Measurements from ENCODE around the gene CDKN1C. TPM values are rescaled to one million over a fixed set of nuclear protein-coding genes. Genes with fewer than 3 reads are reported as not detected.
A peak's percentile ranks its signal among the peaks of the same experiment; 100 is the strongest.

The CDKN1C gene
- total and polyA plus RNA-seq, 2 experiments from 2014 or later: 64.6 to 108 TPM

DNA sequence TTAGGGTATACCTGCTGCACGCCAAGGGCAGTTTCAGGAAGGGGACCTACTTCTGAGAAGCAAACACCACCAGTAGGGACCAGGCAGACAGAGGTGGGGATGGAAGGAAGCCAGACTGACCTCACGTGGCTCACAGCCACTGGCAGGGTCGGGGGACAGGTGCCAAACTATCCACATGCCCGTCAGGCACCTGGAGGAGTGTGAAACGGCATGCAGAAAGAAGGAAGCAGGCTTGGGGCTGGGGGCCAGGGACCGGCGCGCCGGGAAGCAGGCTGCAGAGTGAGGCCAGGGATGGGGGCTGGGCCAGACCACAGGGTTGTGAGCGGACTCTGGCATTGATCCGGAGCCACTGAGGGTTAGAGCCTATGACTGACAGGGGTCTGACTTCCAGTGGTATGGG lies 47.5 kb downstream of the CDKN1C start:
- Histone ChIP-seq H3K9me3 (ENCODE audit: low read depth) (no peaks in the 10 kb centered on the region), H3K27ac (peak overlapping the region; percentile 67), H3K36me3 (no peaks in the 10 kb centered on the region), H3K27me3 (no peaks in the 10 kb centered on the region), H3K4me3 (no peak overlapping the region), H3K4me1 (ENCODE audit: low read depth) (peaks cover 39% of the 10 kb centered on the region)
- TF ChIP-seq, protein P1, sequence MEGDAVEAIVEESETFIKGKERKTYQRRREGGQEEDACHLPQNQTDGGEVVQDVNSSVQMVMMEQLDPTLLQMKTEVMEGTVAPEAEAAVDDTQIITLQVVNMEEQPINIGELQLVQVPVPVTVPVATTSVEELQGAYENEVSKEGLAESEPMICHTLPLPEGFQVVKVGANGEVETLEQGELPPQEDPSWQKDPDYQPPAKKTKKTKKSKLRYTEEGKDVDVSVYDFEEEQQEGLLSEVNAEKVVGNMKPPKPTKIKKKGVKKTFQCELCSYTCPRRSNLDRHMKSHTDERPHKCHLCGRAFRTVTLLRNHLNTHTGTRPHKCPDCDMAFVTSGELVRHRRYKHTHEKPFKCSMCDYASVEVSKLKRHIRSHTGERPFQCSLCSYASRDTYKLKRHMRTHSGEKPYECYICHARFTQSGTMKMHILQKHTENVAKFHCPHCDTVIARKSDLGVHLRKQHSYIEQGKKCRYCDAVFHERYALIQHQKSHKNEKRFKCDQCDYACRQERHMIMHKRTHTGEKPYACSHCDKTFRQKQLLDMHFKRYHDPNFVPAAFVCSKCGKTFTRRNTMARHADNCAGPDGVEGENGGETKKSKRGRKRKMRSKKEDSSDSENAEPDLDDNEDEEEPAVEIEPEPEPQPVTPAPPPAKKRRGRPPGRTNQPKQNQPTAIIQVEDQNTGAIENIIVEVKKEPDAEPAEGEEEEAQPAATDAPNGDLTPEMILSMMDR (IDR thresholded peaks at IDR 0.05; ENCODE audit: low read depth, low read length): no peak
- no peak for DNase-seq (ENCODE audit: low read depth in 1 of 2, low spot score in 1 of 2)

DNA sequence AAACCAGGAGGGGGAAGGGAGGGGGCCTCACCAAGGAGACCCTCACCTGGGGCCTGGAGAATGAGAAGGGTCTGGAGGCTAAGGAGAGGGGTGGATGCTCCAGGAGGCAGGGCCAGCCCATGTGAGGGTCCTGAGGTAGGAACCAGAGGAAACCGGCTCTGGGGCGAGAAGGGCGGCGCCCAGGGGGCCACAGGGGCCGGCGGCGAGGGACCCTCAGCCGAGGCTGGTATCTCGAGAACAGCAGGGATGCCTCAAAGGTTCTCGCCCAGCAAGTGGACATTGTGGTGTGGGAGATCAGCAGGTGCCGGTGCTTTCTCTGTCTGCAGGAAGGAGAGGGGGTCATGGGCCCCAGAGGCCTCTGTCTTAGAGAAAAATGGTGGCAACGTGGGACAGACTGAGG lies 47.9 kb downstream of the CDKN1C start:
- Histone ChIP-seq H3K36me3 (no peaks in the 10 kb centered on the region), H3K27me3 (no peaks in the 10 kb centered on the region), H3K4me1 (ENCODE audit: low read depth) (peaks cover 39% of the 10 kb centered on the region), H3K4me3 (no peak overlapping the region), H3K27ac (peak overlapping the region; percentile 67), H3K9me3 (ENCODE audit: low read depth) (no peaks in the 10 kb centered on the region)
- DNase-seq (ENCODE audit: low read depth in 1 of 2, low spot score in 1 of 2): no peak
- TF ChIP-seq, protein P1 (IDR thresholded peaks at IDR 0.05; ENCODE audit: low read depth, low read length): no peak

DNA sequence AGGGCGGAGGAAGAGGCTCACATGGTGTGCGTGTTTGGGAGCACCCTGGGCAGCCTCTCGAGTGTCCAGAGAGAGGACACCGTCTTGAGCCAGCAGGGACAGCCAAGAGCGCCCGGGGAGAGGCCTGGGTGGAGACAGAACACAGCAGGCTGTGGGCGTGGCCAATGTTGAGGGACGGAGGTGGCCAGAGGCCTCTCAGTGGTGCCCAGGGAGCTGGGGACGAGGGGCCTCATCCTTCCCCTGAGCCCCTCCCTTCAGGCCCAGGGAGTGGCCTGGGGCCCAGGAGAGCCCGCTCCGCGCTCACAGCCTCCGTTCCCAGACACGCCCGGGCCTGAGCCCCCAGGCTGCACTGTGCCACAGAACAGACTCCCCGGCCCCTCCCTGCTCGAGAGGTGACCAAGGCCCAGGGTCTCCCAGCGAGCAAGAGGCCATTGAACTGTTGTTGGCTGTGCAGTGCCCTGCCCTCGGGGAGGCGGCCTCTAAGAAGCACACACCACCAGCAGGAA lies 48.4 kb downstream of the CDKN1C start:
- Histone ChIP-seq H3K27me3 (no peaks in the 10 kb centered on the region), H3K4me1 (ENCODE audit: low read depth) (peaks cover 39% of the 10 kb centered on the region), H3K36me3 (no peaks in the 10 kb centered on the region), H3K4me3 (no peak overlapping the region), H3K27ac (peak overlapping the region; percentile 67), H3K9me3 (ENCODE audit: low read depth) (no peaks in the 10 kb centered on the region)
- peak; percentile 42 to 97 for DNase-seq (ENCODE audit: low read depth in 1 of 2, low spot score in 1 of 2)
- TF ChIP-seq, protein P1 (IDR thresholded peaks at IDR 0.05; ENCODE audit: low read depth, low read length): no peak

DNA sequence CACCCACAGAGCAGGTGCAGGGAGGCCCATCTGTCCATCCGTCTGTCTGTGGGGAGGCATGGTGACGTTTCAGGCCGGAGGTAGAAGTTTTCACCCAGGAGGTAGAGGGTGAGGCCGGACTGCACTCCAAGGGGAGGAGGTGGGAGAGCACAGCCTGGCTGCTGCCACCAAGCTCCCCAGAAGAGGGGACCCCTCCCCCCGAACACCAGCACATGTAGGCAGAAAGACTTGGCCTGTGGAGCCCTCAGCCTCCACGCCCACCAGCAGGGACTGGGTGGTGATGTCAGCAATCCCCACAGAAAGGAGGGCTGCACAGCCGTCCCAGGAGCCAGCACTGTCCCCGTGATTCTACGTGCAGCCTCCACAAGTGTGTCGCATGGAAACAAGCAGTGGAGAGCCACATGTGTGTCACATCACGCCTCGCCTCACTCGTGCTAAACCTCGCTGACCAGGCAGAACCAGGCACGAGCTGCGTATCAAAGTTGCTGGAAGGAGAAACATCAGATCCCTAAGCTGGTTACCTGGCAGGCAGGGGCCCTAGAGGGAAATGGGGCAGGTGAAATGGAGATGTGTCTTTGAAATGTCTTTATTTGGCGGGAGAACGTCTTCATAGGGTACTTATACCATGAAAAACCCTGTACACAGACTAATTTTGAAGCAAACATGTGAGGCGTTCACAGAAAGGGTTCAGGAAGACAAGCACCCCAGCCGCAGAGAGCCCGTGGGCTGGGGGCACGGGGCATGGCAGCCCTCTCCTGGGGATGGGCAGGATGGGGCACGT lies 49.1 kb downstream of the CDKN1C start:
- Histone ChIP-seq H3K27ac (peak overlapping the region; percentile 67), H3K4me3 (no peak overlapping the region), H3K4me1 (ENCODE audit: low read depth) (peaks cover 39% of the 10 kb centered on the region), H3K27me3 (no peaks in the 10 kb centered on the region), H3K9me3 (ENCODE audit: low read depth) (no peaks in the 10 kb centered on the region), H3K36me3 (no peaks in the 10 kb centered on the region)
- no peak for DNase-seq (ENCODE audit: low read depth in 1 of 2, low spot score in 1 of 2)
- TF ChIP-seq, protein P1 (IDR thresholded peaks at IDR 0.05; ENCODE audit: low read depth, low read length): no peak

DNA sequence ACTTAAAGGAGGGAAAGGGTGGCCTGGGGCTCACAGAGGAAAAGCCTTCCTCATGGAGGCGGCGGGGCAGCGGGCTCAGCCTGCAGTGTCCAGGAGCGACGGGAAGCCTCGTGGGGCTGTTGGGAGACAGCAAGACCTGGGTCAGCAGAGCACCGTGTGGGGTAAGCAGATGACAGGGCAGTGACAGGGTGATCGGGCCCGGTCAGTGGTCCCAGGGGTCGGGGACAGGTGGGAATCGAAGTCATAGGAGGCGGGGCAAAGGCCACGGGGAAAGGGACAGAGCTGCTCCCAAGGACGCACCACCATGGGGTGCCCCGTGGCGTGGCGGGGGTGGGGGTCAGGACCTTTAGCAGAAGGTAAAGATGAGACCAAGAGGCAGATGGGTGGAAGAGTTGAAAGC lies 49.8 kb downstream of the CDKN1C start:
- H3K36me3 ChIP-seq: no peaks in the 10 kb centered on the region
- TF ChIP-seq, protein P1 (IDR thresholded peaks at IDR 0.05; ENCODE audit: low read depth, low read length): no peak
- H3K4me1 ChIP-seq (ENCODE audit: low read depth): peaks cover 39% of the 10 kb centered on the region
- DNase-seq (ENCODE audit: low read depth in 1 of 2, low spot score in 1 of 2): no peak
- H3K27me3 ChIP-seq: no peaks in the 10 kb centered on the region
- H3K27ac ChIP-seq: no peak overlapping the region
- no peaks in the 10 kb centered on the region for H3K9me3 ChIP-seq (ENCODE audit: low read depth)
- H3K4me3 ChIP-seq: no peak overlapping the region

Measured in cardiac muscle cell (in vitro differentiated cells and primary cell).